GM21381 (cell line): ENCODE results near the gene APOL2.
A peak's percentile ranks its signal among the peaks of the same experiment; 100 is the strongest.
"Not testable (repeated sequence)": the region's sequence is repeated elsewhere in the genome, so short reads cannot be mapped to it uniquely, and the experiment has no call there.

Experiments
- ATAC-seq: cut with Tn5 transposase; IDR thresholded peaks from one replicate; pipeline ENCODE4 v1.9.1; 2021; ENCODE audit warnings: mild to moderate bottlenecking, moderate library complexity; ENCODE audit not compliant: unreplicated experiment

Gene APOL2, protein sequence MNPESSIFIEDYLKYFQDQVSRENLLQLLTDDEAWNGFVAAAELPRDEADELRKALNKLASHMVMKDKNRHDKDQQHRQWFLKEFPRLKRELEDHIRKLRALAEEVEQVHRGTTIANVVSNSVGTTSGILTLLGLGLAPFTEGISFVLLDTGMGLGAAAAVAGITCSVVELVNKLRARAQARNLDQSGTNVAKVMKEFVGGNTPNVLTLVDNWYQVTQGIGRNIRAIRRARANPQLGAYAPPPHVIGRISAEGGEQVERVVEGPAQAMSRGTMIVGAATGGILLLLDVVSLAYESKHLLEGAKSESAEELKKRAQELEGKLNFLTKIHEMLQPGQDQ

DNA sequence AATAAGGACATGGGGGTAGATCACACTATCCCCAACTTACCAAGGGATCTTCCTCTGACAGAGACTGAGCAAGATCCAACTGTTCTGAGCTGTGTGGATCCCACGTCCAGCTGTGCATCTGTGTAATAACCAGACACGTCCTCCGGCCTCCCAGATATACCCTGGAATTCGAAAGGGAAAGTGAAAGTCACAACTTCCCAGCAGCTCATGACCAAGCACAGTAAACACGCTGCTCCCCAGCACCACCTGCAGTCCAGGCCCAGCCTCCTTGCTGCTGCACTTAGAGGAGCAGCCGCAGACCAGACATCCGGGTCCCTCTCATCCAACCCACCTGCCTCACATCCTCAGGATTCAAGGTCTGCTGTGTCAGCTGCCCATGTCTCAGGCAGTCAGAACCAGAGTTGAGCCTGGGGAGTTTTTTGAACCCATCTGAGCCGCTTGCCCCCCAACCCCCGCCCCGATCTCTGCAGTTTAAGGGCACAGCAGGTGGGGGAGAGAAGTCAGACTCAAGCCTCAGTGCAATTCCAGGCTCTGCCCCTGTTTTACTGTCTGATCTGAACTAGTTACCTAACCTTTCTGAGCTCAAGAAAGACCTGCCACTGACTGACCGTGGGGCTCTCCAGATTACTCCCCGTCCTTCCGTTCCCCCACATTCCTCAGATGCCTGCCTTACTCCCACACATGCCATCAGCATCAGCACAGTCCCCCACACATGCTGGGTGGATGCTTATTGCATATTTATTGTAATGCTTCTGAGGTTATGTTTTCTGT is at the start of gene APOL2:
TSS of gene APOL2 (minus strand) at position 127 of the 771 bp plus-strand sequence. CDS start 6,365 bp downstream, outside the sequence.
- ATAC-seq: peak; percentile 85

DNA sequence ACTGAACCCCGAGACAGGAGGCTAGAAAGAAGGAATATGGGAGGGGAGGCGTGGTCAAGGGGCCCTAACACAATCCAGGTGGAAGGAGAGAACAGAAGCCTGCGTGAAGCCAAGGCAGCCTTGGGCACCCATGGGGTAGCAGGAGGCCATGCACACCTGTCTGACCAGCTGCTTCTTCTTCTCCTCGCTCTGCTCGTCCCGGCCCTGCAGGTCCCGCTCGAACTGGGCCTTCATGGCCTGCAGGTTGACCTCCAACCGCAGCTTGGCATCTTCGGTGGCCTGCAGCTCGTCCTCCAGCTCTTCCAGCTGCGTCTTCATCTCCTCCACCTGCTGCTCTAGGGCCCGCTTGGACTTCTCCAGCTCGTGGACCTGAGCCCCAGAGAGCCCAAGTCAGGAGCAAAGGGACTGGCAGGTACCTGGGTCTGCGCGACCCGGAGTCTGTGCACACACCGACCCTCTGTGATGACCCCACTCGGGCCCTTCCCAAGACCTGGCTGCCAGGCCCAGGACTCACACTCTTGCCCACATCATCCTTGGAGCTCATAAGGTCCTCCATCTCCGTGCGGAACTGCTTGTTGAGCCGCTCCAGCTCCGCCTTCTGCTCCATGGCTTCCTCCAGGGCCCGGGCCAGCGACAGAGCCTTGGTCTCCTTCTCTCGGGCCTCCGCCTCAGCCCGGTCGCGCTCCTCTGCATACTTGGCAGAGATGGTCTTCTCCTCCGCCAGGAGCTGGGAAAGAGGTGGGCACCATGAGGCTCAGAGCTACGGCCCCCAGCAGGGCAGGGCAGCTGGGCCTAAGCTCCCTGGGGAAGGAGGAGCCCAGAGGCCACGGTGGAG is 49.5 kb upstream of the APOL2 start:
- ATAC-seq: no peak

DNA sequence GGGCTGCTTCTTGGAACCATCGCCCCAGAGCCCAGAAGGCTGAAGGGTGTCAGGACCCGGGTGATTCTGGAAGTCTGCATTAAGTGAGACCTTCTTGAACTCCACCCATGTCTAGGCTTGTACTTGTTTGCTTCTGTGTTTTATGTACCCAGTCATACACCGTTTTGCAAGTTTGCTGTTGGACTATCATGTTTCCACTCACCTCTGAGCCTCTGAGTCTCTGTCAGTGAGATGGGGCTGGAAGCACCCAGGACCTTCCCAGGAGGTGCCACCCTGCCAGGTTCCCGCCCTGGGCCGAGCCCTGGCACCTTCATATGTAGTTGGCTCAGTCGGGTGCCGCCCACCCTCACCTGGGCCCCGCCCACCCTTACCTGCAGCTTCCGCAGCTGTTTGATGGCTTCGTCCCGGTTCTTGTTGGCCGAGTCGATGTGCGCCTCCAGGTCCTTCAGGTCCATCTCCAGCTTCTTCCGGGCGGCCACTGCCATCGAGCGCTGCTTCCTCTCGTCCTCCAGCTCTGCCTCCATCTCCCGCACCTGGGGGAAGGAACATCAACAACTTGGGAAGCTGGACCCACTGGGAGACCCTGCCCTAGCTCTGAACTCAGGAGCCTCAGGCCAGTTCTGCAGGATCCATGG is 48.7 kb upstream of the APOL2 start:
- ATAC-seq: no peak

DNA sequence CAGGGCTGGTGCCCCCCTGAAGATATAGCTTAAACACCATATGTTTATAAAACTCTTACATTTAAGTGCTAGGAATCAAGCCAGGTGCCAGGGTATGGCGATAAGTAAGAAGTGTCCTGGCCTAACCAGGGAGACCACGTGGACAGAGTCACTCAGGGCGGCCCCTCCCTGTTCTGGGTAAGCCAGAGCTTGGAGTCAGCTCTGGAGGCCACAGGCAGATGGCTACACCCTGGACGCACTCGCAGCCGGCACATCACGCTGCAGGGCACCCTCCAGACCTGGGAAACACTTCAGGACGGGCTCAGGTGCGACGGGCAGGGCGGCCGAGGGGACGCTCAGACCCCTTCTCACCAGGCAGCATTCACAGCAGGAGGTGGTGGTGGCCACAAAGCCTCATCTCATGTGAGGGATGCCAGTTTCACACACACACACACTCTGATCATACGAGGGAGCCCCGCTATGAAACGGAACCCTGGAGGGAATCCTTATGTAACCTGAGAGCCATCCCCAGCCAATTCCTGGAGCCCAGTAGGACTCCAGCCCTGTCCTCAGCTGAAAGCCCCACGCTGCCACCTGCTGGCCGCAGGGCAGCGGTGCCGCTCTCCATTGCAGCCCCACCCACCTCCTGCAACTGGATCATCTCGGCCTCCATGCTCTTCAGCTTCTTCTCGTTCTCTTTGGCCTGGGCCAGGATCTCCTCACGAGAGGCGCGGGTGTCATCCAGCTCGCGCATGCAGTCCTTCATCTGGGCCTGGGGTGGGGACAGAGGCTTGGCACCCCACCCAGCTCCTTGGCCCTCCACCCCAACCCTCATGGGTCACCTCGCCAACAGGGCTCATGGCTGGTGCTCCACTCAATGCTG is 47.0 kb upstream of the APOL2 start:
- no peak for ATAC-seq

DNA sequence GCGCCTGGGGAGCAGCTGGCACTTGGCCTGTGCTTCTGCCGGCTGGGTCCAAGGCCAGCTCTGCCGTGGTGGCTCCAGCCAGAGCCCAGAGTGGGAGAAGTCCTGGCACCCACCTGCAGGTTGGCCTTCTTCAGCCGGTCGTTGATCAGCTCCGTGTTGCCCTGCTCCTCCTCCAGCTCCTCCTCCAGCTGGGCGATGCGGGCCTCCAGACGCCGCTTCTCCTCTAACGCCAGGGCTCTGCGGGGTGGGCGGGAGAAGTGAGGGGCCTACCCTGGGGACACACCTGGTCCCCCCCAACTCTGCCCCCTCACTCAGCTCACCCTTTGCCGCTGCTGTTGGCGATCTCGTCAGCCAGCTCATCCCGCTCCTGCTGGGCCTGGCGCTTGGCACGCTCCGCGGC is 46.2 kb upstream of the APOL2 start:
- no peak for ATAC-seq

DNA sequence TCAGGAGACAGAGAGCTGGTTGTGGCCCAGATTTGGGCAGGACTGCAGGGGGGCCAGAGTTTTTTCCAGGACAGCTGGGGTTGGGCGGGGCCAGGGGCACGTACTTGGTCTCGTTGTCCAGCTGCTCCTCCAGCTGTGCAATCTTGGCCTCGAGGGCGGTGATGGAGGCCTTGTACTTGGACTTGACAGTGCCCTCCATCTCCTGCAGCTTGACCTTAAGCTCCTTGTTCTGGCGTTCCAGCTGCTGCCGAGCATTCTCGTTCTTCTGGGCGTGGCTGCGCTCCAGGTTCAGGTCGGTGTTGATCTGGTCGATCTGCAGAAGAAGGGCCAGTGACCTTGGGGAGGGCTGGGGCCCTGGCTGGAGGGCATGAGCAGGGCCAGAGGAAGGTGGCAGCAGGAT is 45.7 kb upstream of the APOL2 start:
- ATAC-seq: no peak

DNA sequence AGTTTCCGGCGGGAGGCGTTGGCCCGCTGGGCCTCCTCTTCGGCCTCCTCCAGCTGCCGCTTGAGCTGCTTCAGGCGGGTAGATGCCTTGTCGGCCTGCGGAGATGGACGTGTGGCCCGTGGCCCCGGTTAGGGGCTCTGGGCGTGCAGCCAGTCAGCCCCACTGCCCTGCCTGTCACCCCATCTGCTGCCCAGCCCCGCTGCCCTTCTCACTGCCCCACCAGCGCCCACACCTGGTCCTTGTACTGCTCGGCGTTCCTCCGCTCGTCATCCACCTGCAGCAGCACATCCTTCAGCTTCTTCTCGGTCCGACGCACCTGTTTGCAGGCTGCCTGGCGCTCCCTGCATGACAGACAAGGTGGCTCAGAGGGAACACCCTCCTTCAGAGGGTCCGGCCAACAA is 44.8 kb upstream of the APOL2 start:
- ATAC-seq: no peak

DNA sequence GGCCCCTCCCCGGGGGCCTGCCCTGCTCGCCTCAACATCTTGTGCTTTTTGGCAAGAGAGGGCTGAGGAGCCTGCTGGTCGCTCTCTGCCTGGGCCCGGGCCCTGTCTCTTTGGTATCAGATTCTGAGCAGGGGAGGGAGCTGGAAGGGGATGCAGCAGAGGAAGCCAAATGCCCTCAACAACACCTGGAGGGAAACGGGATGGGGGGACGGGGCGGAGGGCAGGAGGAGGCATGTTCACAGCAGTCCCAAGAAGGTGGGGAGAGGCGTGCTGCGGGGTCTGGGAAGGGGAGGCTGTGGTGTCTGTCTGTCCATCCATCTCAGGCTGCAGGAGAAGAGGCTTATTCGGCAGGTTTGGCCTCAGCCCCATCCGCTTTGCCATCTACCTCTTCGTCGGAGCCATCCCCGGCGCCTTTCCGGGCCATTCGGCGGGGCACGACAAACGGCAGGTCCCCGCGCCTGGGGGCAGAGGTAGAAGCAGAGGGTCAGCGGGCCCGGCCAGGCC is 43.1 kb upstream of the APOL2 start:
- ATAC-seq: no peak

DNA sequence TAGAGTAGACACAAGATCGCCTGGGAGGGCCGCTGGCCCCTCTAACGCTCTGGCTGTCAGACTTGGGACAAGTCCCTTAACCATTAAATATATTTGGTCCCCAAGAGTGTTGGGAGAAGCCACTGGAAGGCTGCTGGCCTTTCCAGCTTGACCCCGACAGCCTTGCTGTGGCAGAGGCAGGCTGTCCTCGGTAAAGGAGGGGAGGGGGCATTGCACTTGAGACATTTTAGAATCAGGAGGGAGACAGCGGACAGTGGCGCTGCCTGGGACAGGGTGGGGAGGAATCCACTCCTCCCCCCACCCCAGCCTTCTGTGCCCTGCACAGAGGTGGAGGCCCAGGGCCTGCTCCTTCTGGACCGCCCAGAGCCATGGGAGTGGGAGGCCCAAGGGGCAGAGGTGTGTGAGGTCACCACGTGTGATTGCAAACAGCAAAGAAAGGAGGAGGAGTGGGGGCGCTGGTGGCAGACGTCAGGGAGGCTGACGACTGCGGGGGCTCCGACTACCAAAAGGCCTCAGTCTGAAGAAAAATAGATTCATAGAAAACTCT is 42.5 kb upstream of the APOL2 start:
- no peak for ATAC-seq

DNA sequence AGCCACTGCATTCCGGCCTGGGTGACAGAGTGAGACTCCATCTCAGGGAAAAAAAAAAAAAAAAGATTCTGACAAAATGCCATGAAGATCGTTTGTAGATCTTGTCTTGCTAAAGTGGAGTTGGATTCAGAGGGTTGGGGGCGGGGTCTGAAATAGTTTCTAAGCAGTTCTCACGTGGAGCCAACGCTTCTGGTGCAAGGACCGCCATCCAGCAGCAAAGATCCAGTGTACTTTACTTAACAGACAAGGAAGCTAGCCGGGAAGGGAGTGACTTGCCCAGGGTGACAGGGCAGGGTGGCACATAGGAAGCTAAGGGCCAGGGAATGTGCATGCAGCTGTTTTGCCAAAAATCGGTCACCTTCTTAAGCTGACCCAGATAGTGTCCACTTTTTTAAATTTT is 41.1 kb upstream of the APOL2 start:
- ATAC-seq: no peak

DNA sequence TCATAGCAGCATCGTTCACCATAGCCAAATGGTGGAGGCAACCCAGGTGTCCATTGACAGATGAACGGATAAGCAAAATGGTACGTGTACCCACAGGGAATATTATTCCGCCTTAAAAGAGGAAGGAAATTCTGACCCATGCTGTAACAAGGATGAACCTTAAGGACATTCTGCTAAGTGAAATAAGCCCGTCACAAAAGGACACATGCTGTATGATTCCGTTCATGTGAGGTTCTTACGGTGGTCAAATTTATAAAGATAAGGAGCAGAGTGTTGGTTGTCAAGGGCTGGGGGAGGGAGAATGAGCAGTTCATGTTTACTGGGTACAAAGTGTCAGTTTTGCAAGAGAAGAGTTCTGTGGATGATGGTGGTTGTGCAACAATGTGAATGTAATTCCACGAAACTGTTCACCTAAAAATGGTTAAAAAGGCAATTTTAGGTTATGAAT is 39.9 kb upstream of the APOL2 start:
- ATAC-seq: no peak

DNA sequence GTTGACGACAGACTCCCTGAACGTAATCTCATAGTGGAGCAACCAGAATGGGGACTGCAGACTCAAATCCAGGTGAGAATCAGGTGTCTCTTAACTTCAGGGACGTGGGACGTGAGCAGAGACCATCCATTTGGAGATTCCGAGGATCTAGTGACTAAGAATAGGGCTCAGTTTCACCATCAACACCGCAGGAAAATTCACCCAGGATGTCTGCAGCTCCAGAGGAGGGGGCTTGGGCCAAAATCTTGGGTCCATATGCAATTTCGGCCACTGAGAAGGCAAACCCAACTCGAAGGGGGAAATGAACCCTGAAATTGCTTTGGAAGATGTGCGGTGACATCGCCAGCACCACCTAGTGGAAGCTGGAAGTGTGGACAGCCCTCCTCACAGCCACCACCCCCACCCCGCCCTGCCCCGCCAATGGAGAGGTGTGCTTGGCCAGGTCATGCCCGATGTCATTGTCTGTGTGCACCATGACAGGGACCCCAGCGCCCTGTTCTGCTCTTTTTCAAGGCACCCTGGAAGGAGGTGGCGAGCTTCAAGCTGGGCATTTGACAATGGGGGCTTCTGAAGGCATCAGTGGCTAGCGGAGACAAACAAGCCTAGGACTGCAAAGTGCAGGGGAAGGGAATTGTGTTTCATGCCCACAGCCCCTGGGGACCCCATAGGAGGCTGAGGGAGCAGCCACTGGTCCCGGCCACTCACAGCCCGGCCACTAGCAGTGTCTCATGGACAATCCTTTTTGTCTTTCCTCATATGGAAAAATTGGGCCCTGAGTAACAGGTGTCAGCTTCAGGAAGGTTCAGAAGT is 38.4 kb upstream of the APOL2 start:
- no peak for ATAC-seq

DNA sequence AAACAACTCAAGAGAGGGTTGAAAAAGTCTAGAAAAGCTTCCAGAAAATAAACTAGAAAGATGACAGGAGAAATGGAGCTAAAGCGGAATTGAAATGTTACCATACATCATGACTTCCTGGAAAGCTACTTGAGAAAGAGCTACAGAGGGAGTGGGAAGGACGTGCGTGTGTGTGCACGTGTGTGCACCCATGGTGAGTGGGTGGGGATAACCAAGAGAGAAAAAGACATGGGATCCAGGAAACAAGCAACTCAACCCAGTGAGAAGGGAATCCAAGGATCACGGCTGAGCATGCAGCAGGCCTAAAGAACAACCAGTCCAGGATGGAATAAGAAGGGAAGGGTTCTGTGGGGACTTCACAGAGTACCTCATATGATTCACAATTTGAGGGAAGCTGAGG is 35.2 kb upstream of the APOL2 start:
- ATAC-seq: no peak

DNA sequence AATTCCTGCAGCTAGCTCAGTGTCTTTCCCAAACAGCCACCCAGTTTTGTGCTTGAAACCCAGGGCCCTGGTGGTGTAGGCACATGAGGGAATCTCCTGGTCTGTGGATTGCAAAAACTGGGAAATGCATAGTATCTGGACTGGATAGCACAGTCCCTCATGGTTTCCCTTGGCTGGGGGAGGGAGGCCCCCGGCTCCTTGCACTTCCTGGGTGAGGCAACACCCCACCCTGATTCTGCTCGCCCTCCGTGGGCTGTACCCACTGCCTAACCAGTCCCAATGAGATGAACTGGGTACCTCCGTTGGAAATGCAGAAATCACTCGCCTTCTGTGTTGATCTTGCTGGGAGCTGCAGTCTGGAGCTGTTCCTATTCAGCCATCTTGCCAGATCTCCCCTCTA is 32.6 kb upstream of the APOL2 start:
- ATAC-seq: not testable (repeated sequence)

DNA sequence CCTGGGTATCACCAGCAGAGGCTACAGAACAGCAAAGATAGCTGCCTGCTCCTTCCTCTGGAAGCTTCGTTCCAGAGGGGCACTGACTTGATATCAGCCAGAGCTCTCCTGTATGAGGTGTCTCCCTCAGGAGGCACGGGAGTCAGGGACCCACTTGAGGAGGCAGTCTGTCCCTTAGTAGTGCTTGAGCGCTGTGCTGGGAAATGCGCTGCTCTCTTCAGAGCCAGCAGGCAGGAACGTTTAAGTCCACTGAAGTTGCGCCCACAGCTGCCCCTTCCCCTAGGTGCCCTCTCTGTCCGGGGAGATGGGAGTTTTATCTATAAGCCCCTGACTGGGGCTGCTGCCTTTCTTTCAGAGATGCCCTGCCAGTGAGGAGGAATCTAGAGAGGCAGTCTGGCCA is 31.9 kb upstream of the APOL2 start:
- ATAC-seq: not testable (repeated sequence)

DNA sequence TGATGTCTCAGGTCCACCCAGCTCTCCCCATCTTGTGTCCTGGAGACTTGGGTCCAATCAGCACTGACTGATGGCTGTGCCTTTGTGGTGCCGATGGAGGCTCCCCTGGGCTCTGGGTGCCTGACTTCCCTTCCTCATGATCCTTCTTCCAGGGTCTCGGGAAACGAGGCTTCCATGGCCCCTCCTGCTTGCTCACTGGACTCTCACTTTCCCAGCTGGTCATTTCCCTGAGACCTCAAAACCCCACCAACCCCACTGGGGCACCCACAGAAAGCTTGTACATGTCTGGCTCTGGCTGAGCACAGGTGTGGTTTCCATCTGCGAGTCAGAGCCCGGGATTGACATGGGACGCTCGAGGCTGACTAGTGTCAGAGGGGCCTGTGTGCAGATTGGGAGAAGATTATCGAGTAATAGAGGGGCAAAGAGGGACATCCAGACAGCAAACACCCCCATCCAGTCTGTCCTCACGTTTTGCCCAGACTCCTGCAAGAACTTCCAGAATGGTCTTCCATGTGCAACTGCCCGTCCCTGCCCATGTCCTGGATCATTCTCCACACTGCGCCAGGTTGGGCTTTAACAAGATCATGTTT is 28.7 kb upstream of the APOL2 start:
- ATAC-seq: no peak

DNA sequence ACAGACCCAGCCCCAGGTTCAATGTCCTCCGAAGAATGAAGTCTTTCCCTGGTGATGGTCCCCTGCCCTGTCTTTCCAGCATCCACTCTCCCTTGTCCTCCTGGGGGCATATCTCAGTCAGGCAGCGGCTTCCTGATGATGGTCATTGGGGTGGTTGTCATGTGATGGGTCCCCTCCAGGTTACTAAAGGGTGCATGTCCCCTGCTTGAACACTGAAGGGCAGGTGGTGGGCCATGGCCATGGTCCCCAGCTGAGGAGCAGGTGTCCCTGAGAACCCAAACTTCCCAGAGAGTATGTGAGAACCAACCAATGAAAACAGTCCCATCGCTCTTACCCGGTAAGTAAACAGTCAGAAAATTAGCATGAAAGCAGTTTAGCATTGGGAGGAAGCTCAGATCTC is 27.7 kb upstream of the APOL2 start:
- no peak for ATAC-seq
